Esophagus squamous epithelium (tissue), 4 donors: Measurements from ENCODE around the gene TM4SF1.

Experiments used
- POLR2A ChIP-seq, 4 donors: fragments of 450-650 bp; IDR thresholded peaks; one replicate each; pipeline ENCODE4 v1.6.1; 2017; ENCODE audit warnings: antibody characterized with exemption in 4 of 4, mild to moderate bottlenecking in 4 of 4, moderate library complexity in 3 of 4
- TF ChIP-seq, protein P1 (sequence below), 6 experiments: fragments of 450-650 bp in 4 of 6; fragments of 200-600 bp in 2 of 6; sonication (generic) in 2 of 6; IDR thresholded peaks; one replicate each; pipeline ENCODE4 v1.5.1; 2016 to 2019; ENCODE audit warnings: antibody characterized with exemption in 6 of 6, mild to moderate bottlenecking in 4 of 6, moderate library complexity in 4 of 6

DNA sequence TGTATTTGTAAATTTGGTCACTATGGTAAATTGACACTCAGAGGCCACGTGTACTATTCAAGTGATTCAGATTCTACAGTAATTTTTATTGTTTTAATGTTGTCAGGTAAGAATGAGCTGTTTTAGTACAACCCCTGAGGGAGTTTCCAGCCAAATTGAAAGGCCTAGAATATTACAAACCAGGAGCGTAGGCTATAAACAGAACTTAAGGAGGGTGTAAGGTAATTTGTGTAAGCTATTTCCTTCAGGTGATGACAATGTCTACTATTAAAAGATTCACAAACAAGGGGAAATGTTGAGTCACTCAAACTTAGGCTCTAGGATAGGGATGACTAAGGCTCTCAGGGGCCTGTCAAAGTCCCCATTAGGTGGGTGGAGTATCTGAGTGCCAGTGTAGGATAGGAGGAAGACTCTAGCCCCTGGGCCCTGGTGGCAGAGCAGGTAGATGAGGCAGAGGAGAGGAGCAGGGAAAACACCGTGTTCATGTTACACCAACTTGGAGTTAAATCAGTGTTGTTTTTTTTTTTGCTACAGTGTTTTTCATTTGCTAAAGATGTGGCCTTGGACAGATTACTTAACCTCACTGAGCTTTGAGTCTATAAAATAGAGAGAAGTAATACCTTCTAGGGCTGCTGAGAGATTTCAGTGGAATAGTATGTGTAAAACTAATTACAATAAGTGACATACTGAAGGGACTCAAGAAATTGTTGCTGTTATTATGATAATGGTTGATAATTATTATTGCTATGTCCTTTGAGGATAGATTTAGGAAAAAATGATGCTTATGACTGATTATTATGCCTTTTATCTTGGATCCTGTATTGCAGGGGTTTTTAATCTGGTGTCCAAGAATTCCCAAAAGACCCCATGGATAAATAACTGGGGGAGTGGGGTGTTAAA lies 10.3 kb downstream of the TM4SF1 start:
- TF ChIP-seq, protein P1, sequence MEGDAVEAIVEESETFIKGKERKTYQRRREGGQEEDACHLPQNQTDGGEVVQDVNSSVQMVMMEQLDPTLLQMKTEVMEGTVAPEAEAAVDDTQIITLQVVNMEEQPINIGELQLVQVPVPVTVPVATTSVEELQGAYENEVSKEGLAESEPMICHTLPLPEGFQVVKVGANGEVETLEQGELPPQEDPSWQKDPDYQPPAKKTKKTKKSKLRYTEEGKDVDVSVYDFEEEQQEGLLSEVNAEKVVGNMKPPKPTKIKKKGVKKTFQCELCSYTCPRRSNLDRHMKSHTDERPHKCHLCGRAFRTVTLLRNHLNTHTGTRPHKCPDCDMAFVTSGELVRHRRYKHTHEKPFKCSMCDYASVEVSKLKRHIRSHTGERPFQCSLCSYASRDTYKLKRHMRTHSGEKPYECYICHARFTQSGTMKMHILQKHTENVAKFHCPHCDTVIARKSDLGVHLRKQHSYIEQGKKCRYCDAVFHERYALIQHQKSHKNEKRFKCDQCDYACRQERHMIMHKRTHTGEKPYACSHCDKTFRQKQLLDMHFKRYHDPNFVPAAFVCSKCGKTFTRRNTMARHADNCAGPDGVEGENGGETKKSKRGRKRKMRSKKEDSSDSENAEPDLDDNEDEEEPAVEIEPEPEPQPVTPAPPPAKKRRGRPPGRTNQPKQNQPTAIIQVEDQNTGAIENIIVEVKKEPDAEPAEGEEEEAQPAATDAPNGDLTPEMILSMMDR (IDR thresholded peaks at IDR 0.05): no peak
- no peak for TF ChIP-seq POLR2A (IDR thresholded peaks at IDR 0.05)
